ENCODE measurements around the gene PPP1R2B.
"Not testable (repeated sequence)": the region's sequence is repeated elsewhere in the genome, so short reads cannot be mapped to it uniquely, and the experiment has no call there.

The PPP1R2B gene

GRCh38 chr5:156850206-156850751 is at the start of gene PPP1R2B:
Gene PPP1R2B, plus strand, starts transcription at chr5:156850295. Its CDS starts 268 bp downstream, at chr5:156850563.
- no peak for DNase-seq (ENCODE audit: low read depth in 2 of 3, low spot score in 1 of 3)

DNA sequence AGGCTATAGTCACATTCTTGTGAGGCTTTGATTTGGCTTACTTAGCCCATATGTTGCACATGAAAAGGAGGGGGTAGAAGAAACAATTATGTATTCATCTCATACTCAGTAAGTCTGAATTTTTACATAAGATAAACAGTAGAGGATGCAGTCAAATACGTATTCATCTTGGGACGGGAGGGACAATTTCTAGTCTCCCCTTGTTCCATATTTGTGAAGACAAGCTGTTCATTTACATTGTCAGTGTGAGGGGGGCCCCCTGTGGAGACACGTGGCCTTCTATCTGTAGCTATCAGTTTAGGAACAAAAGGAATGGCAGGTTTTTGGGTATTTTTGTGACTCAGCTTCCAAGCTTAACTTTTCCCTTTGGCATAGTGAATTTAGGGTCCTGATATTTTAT is 49.2 kb upstream of the PPP1R2B start:
- no peak for DNase-seq (ENCODE audit: low read depth in 2 of 3, low spot score in 1 of 3)

DNA sequence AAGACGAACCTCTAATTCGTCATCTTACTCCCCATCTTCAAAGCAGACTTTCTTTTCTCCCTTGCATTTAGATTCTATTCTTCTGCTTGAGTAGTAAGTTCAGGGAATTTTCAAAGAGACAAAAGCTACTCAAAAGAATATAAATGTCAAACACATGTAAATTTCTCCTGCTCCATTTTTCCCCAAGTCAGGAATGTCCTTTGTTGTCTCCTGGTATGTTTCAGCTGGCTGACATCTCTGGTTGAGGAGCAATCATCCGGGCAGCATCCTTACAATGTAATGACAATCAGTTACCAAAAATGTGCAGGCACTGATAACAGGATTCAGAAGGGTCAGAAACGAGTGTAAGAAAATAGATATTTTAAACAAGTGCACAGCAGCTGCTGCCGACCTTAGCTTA is 47.6 kb upstream of the PPP1R2B start:
- DNase-seq (ENCODE audit: low read depth in 2 of 3, low spot score in 1 of 3): no peak

DNA sequence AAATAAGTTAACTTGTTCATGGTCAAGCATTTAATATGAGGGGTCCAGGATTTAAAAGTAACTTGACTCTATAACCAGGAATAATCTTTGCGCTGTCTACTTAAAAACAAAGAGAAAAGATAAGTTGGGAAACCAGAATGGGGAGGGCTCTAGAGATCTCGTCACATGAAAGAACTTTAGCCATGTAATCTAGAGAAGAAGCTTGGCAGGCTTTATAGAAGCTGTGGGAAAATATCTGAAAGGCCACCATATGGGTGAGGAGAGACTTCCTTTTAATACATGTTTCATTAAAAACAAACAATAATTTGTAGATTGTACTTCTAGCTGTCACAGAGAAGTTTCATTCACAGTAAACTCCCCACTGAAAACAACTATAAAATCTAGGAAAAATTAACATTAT is 46.7 kb upstream of the PPP1R2B start:
- DNase-seq (ENCODE audit: low read depth in 2 of 3, low spot score in 1 of 3): no peak

GRCh38 chr5:156812959-156813358 is 37.1 kb upstream of the PPP1R2B start:
- DNase-seq (ENCODE audit: low read depth in 2 of 3, low spot score in 1 of 3): no peak

DNA sequence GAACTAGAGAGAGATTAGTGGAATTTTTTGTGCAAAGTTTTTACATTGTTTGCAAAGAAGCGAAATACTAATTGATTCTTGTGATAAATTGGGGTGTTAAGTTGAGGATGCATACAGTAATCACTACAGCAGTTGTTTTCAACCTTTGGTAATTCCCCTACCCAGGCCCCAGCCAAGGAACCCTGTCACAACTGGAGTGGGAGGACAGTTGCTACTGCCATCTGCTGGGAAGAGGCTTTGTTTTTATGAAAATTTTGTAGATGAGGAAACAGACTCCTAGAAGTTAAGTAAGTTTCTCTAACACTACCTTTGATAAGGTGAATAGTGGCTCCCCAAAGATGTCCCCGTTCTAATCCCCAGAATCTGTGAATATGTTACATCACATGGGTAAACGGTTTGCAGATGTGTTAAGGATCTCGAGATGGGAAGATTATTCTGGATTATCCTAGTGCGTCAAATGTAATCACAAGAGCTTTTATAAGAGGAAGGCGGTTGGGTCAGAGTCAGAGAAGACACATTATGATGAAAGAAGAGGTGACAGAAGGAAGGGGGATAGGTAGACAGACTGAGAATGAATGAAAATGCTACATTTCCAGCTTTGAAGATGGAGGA is 34.0 kb upstream of the PPP1R2B start:
- peak; percentile 3 to 7 (median 5) for DNase-seq (ENCODE audit: low read depth in 2 of 3, low spot score in 1 of 3)

GRCh38 chr5:156819537-156819936 is 30.6 kb upstream of the PPP1R2B start:
- DNase-seq (ENCODE audit: low read depth in 2 of 3, low spot score in 1 of 3): no peak

DNA sequence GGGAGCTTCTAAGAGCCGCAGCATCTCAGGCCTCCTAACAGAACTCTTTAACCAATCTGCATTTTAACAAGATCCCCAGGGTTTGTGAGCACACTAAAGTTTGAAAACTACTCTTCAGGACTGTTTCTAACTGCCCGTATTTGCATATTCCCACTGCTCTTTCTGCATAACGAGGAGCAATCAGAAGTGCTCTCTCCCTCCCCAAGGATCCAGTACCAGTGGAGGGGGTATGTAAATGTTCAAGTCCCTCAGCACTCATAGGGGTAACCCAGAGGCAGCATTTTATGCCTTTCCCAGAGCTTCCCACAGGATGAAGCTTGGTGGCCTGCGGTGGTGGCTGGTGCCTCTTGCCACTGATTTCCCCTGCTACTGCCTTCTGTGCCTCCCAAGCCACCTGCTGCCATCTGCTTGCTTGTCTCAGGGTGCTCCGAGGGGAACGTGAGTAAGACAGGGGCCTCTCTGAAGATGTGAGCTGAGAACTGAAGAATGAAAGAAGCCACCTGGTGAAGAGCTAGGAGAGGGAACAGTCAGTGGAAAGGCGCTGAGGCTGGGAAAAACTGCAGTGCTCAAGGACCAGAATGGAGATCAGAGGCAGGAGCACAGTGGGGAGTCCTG is 30.0 kb upstream of the PPP1R2B start:
- no peak for DNase-seq (ENCODE audit: low read depth in 2 of 3, low spot score in 1 of 3)

DNA sequence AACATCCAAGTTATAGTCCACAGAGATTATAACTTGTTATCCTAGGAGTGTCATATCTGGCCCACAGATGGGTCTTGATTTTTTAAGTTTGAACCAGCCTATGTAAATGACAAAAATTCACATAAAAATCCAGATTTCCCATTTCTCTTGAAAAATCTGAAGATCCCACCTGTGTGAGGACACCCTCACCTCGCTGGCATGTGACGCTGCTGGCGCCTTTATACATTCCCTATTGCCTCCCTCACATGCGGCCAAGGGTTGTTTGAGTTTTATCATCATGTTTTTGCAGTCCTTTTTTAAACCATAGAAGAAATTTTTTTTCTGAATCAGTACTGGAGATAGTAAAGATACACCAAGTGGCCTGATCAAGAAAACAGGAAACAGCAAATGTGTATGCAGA is 25.9 kb upstream of the PPP1R2B start:
- DNase-seq (ENCODE audit: low read depth in 2 of 3, low spot score in 1 of 3): no peak

DNA sequence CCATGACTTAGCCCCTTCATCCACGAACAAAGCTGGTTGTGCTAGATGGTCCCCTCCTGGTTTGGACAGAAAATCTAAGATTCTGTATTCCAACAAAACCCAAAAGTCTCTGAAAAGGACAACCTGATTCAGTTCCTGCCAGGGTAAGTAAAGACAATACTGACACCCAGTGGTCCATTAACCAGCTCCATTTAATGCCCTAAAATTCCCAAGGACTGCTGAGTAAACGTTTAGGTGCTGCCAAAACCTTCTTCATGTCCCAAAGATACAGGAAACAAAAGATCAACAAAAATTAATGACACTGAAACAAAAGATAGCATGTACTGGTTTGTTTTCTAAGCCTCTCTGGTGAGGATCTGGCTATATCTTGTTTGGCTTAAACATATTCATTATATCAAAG is 25.3 kb upstream of the PPP1R2B start:
- DNase-seq (ENCODE audit: low read depth in 2 of 3, low spot score in 1 of 3): no peak

DNA sequence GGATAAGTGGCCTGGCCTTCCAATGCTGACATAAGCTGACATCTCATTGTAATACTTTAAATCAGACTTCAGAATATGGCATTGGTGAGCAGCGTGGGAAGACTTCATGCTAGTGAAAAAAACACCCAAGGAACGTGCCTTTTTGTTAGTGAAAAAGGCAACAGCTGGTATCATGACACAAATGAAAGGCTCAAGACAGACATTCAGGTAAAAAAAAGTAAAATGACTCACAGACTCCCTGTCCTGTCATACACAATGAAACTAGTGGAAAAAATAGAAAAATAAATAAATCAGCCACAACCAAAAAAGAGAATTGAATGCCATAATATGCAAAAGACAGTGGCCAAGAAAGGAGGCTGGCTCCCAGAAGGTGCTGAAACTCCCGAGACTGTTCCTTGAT is 24.4 kb upstream of the PPP1R2B start:
- DNase-seq (ENCODE audit: low read depth in 2 of 3, low spot score in 1 of 3): no peak

DNA sequence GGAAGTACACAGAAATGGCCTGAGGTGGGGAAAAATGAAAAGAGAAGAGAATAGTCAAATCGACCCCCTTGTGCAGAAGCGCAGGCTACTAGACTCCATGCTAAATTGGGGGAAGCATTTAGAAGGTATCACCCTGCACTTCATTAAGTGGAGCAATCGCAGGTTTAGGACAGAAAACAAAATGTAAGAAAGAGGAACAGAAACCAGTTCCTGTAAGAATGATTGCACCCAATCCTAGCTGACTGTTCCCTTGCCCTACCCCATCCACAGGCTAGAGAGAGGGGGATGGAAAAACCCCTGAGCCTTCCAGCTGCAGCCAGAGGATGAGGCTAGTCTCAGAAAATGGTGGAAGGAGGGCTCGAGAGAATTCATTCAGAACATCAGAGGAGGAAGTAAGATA is 23.9 kb upstream of the PPP1R2B start:
- no peak for DNase-seq (ENCODE audit: low read depth in 2 of 3, low spot score in 1 of 3)

DNA sequence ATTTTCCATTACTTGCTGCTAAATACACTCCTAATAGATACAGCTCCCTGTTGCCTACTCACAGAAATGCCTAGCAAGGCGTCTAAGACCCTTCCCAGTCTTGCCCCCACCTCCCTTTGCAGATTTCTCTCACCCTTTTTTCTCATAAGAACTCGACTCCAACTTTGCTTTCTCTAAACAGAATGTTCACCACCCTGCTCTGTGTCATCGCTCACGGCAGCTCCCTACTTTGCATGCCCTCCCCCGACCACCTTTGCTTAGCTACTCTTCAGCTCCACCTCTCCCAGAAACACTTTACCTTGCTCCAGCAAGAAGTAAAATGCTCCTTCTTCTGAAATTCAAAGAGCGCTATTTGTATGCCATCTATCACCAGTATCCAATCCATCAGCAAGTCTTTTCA is 15.2 kb upstream of the PPP1R2B start:
- no peak for DNase-seq (ENCODE audit: low read depth in 2 of 3, low spot score in 1 of 3)

GRCh38 chr5:156835905-156836304 is 14.2 kb upstream of the PPP1R2B start:
- DNase-seq (ENCODE audit: low read depth in 2 of 3, low spot score in 1 of 3): no peak

DNA sequence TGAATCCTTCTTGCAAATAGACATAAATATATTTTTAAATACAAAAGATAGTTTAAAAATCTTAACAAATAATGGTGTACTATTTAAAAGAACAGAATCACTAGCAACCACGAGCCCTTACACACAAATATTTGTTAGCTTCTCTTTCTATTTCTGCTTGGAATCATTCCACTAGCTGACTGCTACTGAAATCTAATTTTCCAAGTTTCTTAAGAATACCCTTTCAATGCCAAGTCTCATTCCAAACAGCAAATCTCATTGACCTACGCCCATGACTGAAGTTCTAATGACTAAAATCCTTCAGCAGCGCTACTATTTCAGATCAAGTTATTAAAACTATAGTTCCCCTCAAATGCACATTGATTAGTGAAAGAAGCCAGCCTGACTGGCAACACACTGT is 13.2 kb upstream of the PPP1R2B start:
- no peak for DNase-seq (ENCODE audit: low read depth in 2 of 3, low spot score in 1 of 3)

DNA sequence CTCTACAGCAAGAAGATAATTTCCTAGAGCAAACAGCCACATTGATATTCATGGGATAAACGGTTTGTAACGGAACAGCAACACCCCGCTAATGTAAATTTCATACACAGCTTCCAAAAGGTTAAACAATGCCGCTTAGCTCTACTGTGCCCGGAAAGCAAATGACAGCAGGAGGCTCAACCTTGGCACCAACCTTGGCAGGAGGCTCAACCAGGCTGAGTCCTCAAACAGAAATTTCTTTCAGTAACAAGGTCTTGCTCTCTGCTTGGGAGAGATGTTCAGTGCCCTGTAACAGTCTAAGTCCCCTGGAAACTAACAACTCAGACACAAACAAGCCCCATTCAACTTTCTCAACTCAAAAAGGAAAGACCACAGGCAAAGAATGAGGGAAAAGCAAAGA is 11.1 kb upstream of the PPP1R2B start:
- DNase-seq (ENCODE audit: low read depth in 2 of 3, low spot score in 1 of 3): no peak

GRCh38 chr5:156841737-156842136 is 8.4 kb upstream of the PPP1R2B start:
- no peak for DNase-seq (ENCODE audit: low read depth in 2 of 3, low spot score in 1 of 3)

- no peak for DNase-seq (ENCODE audit: low read depth in 2 of 3, low spot score in 1 of 3)
Observed at GRCh38 chr5:156846914-156847313, 3.2 kb upstream of the PPP1R2B start.

GRCh38 chr5:156848447-156848846 is 1.6 kb upstream of the PPP1R2B start:
- not testable (repeated sequence) for DNase-seq (ENCODE audit: low read depth in 2 of 3, low spot score in 1 of 3)

DNA sequence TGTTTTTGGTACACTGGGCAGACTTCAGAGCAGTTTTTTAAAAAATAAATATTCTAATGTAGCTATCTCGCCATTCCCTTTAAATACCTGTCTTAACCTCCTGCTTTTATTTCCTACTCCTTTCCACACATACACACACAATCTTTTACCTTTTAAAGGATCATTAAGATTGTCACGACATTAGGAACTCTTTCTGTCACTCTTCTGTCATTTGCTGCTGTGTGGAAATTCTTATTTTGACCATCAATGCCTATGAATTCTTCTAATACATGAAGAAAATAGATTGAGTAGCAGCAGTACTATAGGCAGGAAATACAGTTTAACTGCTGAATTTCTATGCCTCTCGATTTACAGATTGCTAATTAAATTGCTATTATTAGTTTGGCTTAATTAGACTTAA is 1.8 kb downstream of the PPP1R2B start:
- no peak for DNase-seq (ENCODE audit: low read depth in 2 of 3, low spot score in 1 of 3)

DNA sequence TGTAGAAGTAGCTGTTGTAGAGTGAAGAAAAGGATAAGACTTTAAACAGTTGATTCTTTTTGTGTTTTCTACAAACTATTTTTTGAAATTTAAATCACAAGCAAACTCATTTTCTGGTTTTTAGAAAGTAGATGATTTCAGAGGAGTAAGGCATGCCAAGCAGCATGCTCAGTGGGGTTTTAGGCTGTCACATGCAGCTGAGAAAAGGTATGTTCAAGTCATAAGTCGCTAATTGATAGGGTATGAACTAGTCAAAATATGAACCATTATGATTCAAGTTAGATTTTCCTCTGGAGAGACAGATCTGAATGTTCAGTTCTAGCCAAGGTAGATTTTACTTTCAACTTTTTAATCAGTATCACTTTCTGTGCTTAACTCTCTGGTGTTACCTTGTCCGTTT is 3.0 kb downstream of the PPP1R2B start:
- not testable (repeated sequence) for DNase-seq (ENCODE audit: low read depth in 2 of 3, low spot score in 1 of 3)

DNA sequence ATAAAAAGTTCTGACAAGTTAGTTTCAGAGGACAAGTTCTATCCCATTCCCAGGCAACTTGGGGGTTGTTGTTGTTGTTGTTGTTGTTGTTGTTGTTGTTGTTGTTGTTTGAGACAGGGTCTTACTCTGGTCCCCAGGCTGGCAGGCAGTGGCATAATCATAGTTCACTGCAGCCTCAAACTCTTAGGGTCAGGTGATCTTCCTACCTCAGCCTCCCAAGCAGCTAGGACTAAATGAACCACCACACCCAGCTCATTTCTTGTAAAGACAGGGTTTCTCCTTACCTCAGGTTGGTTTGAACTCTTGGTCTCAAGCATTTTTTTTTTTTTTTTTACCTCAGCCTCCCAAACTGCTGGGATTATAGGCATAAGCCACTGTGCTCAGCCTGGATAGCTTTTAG is 15.3 kb downstream of the PPP1R2B start:
- no peak for DNase-seq (ENCODE audit: low read depth in 2 of 3, low spot score in 1 of 3)

DNA sequence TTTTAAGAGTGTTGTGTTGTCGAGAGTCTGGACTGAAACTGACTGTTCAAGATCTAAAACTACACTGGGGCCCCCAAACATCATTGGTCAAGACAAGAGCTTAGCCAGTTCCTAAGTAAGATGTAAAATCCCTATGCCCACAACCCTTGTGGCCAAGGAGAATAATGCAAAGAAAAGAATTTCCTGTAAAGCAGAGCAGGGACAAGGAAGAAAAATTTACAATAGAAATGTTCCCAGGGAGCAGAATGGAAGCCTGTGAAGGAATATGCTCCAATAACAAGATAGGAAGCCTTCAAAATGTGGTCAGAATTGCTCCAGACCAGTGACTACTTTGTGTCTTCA is 20.4 kb downstream of the PPP1R2B start:
- no peak for DNase-seq (ENCODE audit: low read depth in 2 of 3, low spot score in 1 of 3)
